Lower leg skin (tissue), 4 donors: Measurements from ENCODE around the gene OBP2B. TPM values are rescaled to one million over a fixed set of nuclear protein-coding genes. Genes with fewer than 3 reads are reported as not detected.
A peak's percentile ranks its signal among the peaks of the same experiment; 100 is the strongest.
"Not testable (repeated sequence)": the region's sequence is repeated elsewhere in the genome, so short reads cannot be mapped to it uniquely, and the experiment has no call there.

ENCODE experiments used
- DNase-seq, 2 donors: peaks; one replicate each; pipeline ENCODE4 v3.0.0-alpha.2; 2019; ENCODE audit warnings: low spot score in 2 of 2
- H3K4me3 ChIP-seq: fragments of 200-600 bp; sonication (generic); 2 replicates; pipeline ENCODE4 v1.5.1; 2017; ENCODE audit warnings: mild to moderate bottlenecking, low read depth; ENCODE audit not compliant: poor library complexity, severe bottlenecking
- POLR2A ChIP-seq, 2 donors: fragments of 450-650 bp; IDR thresholded peaks; one replicate each; pipeline ENCODE4 v1.6.1; 2016 to 2017; ENCODE audit warnings: antibody characterized with exemption in 2 of 2, mild to moderate bottlenecking in 1 of 2, moderate library complexity in 1 of 2
- WGBS, 2 donors: methylation state at CpG; one replicate each; pipeline ENCODE4 v1.1.5; 2018; 5-methylcytosine and 5-hydroxymethylcytosine counted together
- intact Hi-C: fragments of 100-400 bp; cut with DNase I; formaldehyde crosslinking; loops from one replicate; pipeline ENCODE4 v1.15.0; 2023; ENCODE audit warnings: low total_unique reads
- total RNA-seq, 4 donors: library from RNA; depleted of rRNA; stranded (reverse); fragments of >200 nt; gene quantifications; one replicate each; pipeline ENCODE4 v1.1.0, GENCODE V29; 2016
- TF ChIP-seq, protein P1 (sequence below), 3 donors: fragments of 450-650 bp; IDR thresholded peaks; one replicate each; pipeline ENCODE4 v1.5.1; 2016; ENCODE audit warnings: antibody characterized with exemption in 3 of 3, mild to moderate bottlenecking in 3 of 3, moderate library complexity in 2 of 3

The OBP2B gene
- total RNA-seq, 4 donors from 2014 or later = 11.4 to 13.0 TPM; not detected in 2

DNA sequence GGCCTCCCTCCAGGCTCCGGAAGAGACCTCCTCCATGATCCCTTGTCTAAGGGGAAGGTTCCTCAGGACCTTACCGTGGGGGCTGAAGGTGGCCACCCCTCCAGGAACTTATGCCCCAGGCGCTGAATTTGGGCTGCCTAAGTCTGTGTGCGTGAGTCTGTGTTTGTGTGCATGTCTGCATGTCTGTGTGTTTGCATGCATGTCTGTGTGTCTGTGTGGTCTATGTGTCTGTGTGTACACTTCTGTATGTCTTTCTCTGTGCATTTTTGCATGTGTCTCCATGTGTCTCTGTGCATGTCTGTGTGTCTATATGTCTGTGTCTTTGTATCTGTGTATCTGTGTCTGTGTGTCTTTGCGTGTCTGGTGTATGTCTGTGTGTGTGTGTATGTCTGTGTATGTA lies 45.4 kb upstream of the OBP2B start:
- no peak overlapping the region for H3K4me3 ChIP-seq
- intact Hi-C loops = no loop called here
- no peak for DNase-seq
- no peak for TF ChIP-seq POLR2A (IDR thresholded peaks at IDR 0.05)
- TF ChIP-seq, protein P1, sequence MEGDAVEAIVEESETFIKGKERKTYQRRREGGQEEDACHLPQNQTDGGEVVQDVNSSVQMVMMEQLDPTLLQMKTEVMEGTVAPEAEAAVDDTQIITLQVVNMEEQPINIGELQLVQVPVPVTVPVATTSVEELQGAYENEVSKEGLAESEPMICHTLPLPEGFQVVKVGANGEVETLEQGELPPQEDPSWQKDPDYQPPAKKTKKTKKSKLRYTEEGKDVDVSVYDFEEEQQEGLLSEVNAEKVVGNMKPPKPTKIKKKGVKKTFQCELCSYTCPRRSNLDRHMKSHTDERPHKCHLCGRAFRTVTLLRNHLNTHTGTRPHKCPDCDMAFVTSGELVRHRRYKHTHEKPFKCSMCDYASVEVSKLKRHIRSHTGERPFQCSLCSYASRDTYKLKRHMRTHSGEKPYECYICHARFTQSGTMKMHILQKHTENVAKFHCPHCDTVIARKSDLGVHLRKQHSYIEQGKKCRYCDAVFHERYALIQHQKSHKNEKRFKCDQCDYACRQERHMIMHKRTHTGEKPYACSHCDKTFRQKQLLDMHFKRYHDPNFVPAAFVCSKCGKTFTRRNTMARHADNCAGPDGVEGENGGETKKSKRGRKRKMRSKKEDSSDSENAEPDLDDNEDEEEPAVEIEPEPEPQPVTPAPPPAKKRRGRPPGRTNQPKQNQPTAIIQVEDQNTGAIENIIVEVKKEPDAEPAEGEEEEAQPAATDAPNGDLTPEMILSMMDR (IDR thresholded peaks at IDR 0.05) = no peak
- WGBS, 2 donors = 86 to 87% methylated on average over 3 to 5 of the region's 5 CpGs

DNA sequence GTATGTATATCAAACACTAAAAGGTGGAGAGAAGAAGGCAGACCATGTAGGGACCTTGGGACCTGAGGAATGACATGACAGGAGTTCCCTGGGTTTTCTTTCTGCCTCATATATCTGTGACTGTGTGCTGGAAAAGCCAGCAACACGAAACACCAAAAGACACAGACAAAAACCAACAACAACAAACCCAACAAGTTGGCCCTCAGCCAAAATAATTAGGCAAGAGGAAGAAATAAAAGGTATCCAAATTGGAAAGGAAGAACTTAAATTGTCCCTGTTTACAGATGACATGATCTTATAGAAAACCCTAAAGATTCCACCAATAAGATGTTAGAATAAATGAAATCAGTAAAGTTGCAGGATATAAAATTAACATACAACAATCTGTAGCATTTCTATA lies 44.2 kb upstream of the OBP2B start:
- WGBS, 2 donors = 16 to 37% methylated on average over 1 of the region's 1 CpG
- intact Hi-C loops = no loop called here
- TF ChIP-seq POLR2A (IDR thresholded peaks at IDR 0.05) = no peak
- DNase-seq = no peak
- H3K4me3 ChIP-seq = no peak overlapping the region

DNA sequence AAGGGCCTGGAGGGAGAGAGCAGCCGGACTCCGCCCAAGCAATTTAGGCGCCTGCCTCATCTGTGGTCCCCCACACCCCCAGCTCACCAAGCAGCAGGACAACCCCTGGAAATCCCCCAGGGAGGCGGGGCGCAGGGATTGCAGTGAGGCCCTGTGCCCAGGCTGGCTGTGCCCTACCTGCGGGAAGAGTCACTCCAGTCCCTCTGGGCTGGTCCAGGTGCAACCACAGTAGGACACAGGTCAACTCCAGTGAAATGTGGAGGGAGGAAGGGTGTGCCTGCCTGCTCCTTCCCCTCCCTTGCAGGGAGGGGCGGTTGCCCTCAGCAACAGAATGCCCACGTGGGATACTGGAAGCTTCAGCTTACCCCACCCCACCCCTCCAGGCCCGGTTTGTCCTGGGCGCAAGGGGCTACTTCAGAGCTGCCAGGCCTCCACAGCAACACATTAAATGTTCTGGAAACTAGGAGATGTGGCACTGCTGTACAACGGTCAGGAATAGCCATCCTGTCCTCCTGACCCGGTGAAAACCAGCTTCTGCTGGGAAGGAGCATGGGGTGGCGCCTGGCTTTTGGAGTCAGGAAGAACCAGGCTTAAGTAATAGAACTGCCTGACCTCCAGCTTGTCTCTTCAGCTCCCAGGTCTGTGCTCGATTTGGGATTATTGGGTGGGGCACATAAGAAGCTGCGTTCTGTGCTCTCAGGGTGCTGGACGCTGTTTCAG lies 43.4 kb upstream of the OBP2B start:
- 36 to 49% methylated on average over 10 to 16 of the region's 16 CpGs for WGBS, 2 donors
- no peak overlapping the region for H3K4me3 ChIP-seq
- TF ChIP-seq, protein P1 (IDR thresholded peaks at IDR 0.05) = no peak
- no peak for TF ChIP-seq POLR2A (IDR thresholded peaks at IDR 0.05)
- DNase-seq = peak in 1 of 2 donors; percentile 87
- intact Hi-C loops = no loop called here

DNA sequence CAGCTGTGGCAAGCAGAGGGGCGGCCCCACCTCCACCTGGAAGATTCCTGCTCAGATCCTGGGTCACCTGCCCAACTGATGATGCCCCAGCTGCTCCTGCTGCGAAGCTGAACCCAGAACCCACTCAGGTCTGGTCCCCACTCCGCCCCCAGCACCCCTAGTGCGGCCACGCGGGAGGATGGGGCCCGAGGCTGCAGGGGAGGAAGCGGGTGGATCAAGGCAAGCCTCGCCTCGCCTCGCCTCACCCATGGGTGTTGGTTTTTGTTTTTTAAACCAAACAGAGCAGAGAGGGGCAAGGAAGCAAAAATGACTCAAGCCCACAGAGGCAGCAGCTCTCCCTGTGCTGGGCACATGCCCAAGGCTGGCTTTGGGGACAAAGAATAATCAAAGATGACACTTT lies 42.7 kb upstream of the OBP2B start:
- TF ChIP-seq, protein P1 (IDR thresholded peaks at IDR 0.05) = no peak
- TF ChIP-seq POLR2A (IDR thresholded peaks at IDR 0.05) = no peak
- WGBS, 2 donors = 51 to 52% methylated on average over 11 of the region's 11 CpGs
- no peak overlapping the region for H3K4me3 ChIP-seq
- intact Hi-C loops = no loop called here
- peak in 1 of 2 donors; percentile 82 for DNase-seq

DNA sequence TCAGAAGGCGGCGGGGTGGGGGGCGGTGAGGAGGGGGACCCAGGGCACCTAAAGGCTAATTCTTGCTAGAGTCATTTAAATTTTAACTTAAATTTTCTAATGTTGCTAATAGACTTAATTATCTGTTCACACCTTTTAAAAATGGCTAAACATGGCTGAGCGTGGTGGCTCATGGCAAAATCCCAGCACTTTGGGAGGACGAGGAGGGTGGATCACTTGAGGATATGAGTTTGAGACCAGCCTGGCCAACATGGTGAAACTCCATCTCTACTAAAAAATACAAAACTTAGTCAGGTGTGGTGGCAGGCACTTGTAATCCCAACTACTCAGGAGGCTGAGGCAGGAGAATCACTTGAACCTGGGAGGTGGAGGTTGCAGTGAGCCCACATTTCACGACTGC lies 42.2 kb upstream of the OBP2B start:
- H3K4me3 ChIP-seq, intact Hi-C loops, DNase-seq: not testable (repeated sequence)
- 75 to 85% methylated on average over 6 of the region's 6 CpGs for WGBS, 2 donors

DNA sequence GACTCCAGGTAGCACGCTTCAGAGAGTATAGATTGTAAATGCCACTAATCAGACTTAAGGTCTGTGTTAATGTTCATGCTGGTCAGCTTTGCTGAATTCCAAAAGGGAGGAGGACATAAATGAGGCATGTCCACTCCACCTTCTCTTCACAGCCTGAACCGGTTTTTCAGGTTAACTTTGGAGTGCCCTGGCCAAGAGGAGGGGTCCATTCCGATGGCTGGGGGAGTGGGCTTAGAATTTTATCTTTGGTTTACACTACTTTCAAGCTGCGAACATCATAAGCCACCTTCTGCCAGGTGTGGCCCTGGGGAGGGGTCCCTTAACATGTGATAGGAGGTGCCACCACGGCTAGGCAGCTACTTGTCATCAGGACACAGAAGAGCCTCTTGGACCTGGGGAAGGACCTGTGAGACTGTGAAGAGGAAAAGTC lies 41.7 kb upstream of the OBP2B start:
- 64 to 73% methylated on average over 5 of the region's 5 CpGs for WGBS, 2 donors
- no peak overlapping the region for H3K4me3 ChIP-seq
- peak in 1 of 2 donors; percentile 48 for DNase-seq
- TF ChIP-seq, protein P1 (IDR thresholded peaks at IDR 0.05) = no peak
- no peak for TF ChIP-seq POLR2A (IDR thresholded peaks at IDR 0.05)
- intact Hi-C loops = no loop called here

DNA sequence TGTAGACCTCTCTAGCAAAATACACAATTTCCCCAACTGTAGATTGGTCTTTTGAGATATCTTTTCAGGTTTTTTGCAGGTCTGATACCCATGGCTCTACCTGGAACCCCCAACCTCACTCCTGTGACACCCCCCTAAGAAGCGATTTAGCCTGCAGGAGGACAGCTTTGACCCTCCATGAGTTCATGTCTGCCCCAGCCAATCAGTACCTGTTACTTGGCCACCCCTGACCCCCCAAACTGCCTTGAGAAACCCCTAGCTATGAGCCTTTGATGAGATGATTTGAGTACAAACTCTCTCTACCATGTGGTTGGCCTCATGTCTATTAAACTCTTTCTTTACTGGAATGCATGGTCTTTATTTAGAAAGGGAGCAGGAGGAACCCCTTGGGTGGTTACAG lies 40.3 kb upstream of the OBP2B start:
- TF ChIP-seq POLR2A (IDR thresholded peaks at IDR 0.05) = no peak
- TF ChIP-seq, protein P1 (IDR thresholded peaks at IDR 0.05) = no peak
- no peak overlapping the region for H3K4me3 ChIP-seq
- intact Hi-C loops = no loop called here
- 95 to 100% methylated on average over 1 of the region's 1 CpG for WGBS, 2 donors
- DNase-seq = no peak
